BLaER1 (cell line): ENCODE measurements around the gene JARID2.

Experiments used
- H3K27ac ChIP-seq: shearing (Covaris generic); formaldehyde crosslinking; 2 replicates; pipeline ENCODE4 v1.8.1; 2022
- H3K27me3 ChIP-seq: shearing (Covaris generic); formaldehyde crosslinking; 2 replicates; pipeline ENCODE4 v1.8.1; 2022
- H3K36me3 ChIP-seq: shearing (Covaris generic); formaldehyde crosslinking; 2 replicates; pipeline ENCODE4 v1.8.1; 2022
- H3K4me1 ChIP-seq: shearing (Covaris generic); formaldehyde crosslinking; 2 replicates; pipeline ENCODE4 v1.8.1; 2022
- H3K4me2 ChIP-seq: shearing (Covaris generic); formaldehyde crosslinking; 2 replicates; pipeline ENCODE4 v1.8.1; 2022
- H3K4me3 ChIP-seq: shearing (Covaris generic); formaldehyde crosslinking; 2 replicates; pipeline ENCODE4 v1.8.1; 2022
- H3K9ac ChIP-seq: shearing (Covaris generic); formaldehyde crosslinking; 2 replicates; pipeline ENCODE4 v1.8.1; 2022
- H3K9me3 ChIP-seq: shearing (Covaris generic); formaldehyde crosslinking; 2 replicates; pipeline ENCODE4 v1.8.1; 2022
- H4K20me1 ChIP-seq: shearing (Covaris generic); formaldehyde crosslinking; 2 replicates; pipeline ENCODE4 v1.8.1; 2022
- Cebpa-rat ChIP-seq: shearing (Covaris generic); IDR thresholded peaks from 2 replicates; pipeline ENCODE4 v1.8.1; 2022

The JARID2 gene

DNA sequence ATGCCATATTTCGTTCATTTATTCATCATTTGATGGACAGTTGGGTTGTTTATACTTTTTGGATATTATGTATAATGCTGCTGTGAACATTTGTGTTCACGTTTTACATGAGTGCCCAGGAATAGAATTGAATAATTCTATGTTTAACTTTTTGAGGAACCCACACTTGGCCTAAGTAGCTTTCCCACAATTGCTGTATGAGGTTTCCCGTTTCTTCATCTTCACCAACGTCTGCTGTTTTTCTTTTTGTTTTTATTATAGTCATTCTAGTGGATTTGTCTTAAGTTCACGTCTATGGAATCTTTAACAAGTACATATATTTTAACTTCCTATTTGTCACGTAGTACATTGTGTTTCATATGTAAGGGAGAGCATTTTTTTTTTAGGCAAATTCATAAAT is 110.3 kb downstream of the JARID2 start:
- no peak for TF ChIP-seq Cebpa-rat
- Histone ChIP-seq H3K9me3 (no peaks in the 10 kb centered on the region; the same call in 1 of the 2 replicates), H3K9ac (no peak overlapping the region), H3K27ac (no peak overlapping the region), H4K20me1 (peaks cover 100% of the 10 kb centered on the region), H3K4me2 (peak overlapping the region; percentile 80), H3K4me3 (no peak overlapping the region), H3K27me3 (no peaks in the 10 kb centered on the region), H3K36me3 (peaks cover 19% of the 10 kb centered on the region), H3K4me1 (peaks cover 81% of the 10 kb centered on the region)

GRCh38 chr6:15356937-15357336 is 111.1 kb downstream of the JARID2 start:
- Histone ChIP-seq H3K36me3 (peaks cover 22% of the 10 kb centered on the region), H3K27me3 (no peaks in the 10 kb centered on the region), H4K20me1 (peaks cover 100% of the 10 kb centered on the region), H3K9ac (no peak overlapping the region), H3K4me1 (peaks cover 75% of the 10 kb centered on the region), H3K4me3 (no peak overlapping the region), H3K4me2 (peak overlapping the region; percentile 80), H3K27ac (no peak overlapping the region), H3K9me3 (no peaks in the 10 kb centered on the region; the same call in 1 of the 2 replicates)
- TF ChIP-seq Cebpa-rat = no peak

- Histone ChIP-seq H3K27me3 (no peaks in the 10 kb centered on the region), H3K4me2 (peak overlapping the region; percentile 80), H3K4me1 (peaks cover 76% of the 10 kb centered on the region), H3K9ac (no peak overlapping the region), H3K27ac (no peak overlapping the region), H3K4me3 (no peak overlapping the region), H3K36me3 (peaks cover 22% of the 10 kb centered on the region), H3K9me3 (no peaks in the 10 kb centered on the region; the same call in 1 of the 2 replicates), H4K20me1 (peaks cover 100% of the 10 kb centered on the region)
- TF ChIP-seq Cebpa-rat = no peak
These were observed 111.9 kb downstream of the JARID2 start for GRCh38 chr6:15357782-15358181.

DNA sequence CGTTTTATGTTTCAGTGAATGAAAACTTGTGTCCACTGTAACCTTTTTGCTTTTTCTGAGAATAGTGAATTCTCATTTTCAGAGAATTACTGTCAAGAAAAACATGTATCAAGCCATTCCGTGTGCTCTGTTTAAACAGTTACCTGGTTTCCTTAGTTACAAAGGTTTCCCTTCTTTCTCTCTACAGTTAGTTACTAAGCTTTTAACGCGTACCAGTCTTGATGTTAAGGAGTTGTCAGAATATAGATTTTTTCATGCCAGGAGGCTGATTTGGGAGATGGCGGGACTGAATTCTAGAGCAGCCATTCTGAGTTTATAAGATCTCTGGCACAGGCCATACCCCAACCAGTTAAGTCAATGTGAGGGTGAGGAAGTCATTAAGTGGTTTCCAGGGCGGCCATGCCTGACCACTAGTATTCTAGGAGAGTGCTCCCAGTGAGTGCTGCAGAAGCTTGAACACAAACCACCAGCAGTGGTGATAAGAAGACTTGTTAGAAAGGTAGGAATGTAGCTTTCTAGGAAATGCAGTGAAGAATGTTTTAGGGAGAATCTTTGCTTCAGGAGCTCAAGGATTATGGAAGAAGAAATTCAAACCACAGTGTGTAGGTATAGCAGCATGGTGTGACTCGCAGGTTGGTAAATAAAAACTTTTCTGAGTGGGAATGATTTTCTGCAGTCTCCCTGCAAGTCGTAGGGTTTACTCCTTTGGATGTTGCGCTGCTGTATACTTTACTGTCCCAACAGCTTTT is 112.9 kb downstream of the JARID2 start:
- no peak overlapping the region for H3K4me3 ChIP-seq
- H4K20me1 ChIP-seq = peaks cover 100% of the 10 kb centered on the region
- H3K9me3 ChIP-seq = no peaks in the 10 kb centered on the region; the same call in 1 of the 2 replicates
- no peaks in the 10 kb centered on the region for H3K27me3 ChIP-seq
- H3K36me3 ChIP-seq = peaks cover 19% of the 10 kb centered on the region
- H3K9ac ChIP-seq = no peak overlapping the region
- no peak overlapping the region for H3K27ac ChIP-seq
- H3K4me2 ChIP-seq = peak overlapping the region; percentile 80
- TF ChIP-seq Cebpa-rat = no peak
- H3K4me1 ChIP-seq = peaks cover 80% of the 10 kb centered on the region

DNA sequence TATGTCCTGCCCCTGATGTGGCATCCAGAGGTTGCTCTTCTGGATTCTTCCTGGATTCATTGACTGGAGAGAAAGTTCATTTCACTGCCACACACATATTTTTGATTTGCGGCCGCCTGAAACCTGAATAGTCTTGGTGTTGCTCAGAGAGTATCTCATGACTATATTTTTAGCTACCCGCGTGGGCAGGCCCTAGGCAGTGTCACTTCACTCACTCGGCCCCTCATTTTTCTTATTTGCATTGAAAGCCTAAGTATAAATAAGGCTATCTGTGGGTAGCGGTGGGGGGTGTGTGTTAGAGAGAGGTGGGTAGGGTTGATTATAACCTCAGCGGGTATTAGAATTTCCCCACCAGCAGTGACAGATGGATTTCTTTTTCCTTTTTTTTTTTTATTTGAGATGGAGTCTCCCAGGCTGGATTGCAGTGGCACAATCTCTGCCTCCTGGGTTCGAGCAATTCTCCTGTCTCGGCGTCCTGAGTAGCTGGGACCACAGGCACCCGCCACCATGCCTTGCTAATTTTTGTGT is 113.5 kb downstream of the JARID2 start:
- Histone ChIP-seq H3K4me3 (no peak overlapping the region), H4K20me1 (peaks cover 100% of the 10 kb centered on the region), H3K9me3 (no peaks in the 10 kb centered on the region; the same call in 1 of the 2 replicates), H3K36me3 (peaks cover 13% of the 10 kb centered on the region), H3K27ac (no peak overlapping the region), H3K9ac (no peak overlapping the region), H3K4me1 (peaks cover 80% of the 10 kb centered on the region), H3K27me3 (no peaks in the 10 kb centered on the region), H3K4me2 (peak overlapping the region; percentile 80)
- no peak for TF ChIP-seq Cebpa-rat

DNA sequence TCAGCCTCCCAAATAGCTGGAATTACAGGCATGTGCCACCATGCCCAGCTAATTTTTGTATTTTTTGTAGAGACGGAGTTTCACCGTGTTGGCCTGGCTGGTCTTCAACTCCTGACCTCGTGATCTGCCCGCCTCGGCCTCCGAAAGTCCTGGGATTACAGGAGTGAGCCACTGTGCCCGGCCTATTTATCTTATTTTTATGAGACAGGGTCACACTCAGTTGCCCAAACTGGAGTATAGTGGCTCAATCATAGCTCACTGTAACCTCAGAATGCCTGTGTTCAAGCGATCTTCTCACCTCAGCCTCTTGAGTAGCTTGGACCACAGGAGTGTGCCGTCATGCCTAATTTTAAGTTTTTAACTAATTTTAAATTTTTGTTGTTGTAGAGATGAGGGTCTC is 114.4 kb downstream of the JARID2 start:
- H3K27ac ChIP-seq = no peak overlapping the region
- peaks cover 100% of the 10 kb centered on the region for H4K20me1 ChIP-seq
- no peak overlapping the region for H3K9ac ChIP-seq
- no peaks in the 10 kb centered on the region; the same call in 1 of the 2 replicates for H3K9me3 ChIP-seq
- H3K4me2 ChIP-seq = no peak overlapping the region
- peaks cover 13% of the 10 kb centered on the region for H3K36me3 ChIP-seq
- no peak overlapping the region for H3K4me3 ChIP-seq
- H3K27me3 ChIP-seq = no peaks in the 10 kb centered on the region
- peaks cover 80% of the 10 kb centered on the region for H3K4me1 ChIP-seq
- no peak for TF ChIP-seq Cebpa-rat

DNA sequence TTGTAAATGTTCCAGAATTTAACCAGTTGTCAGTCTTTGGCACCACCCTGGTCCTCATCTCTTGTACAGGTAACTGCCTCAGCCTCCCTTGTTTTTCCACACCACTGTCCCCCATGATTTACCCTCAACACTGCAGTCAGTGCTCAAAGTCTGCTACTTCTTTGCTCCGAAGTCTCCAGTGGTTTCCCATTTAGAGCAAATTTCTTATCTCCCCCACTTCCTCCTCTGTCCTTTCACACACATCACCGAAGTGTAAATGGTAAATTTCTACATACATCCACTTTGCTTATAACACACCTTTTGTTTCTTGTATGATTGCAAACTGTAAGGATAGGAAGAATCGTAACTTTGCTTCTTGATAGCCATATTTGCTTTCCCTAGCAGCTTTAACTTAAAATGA is 115.3 kb downstream of the JARID2 start:
- Histone ChIP-seq H3K4me3 (no peak overlapping the region), H4K20me1 (peaks cover 100% of the 10 kb centered on the region), H3K4me2 (no peak overlapping the region), H3K27me3 (no peaks in the 10 kb centered on the region), H3K36me3 (peaks cover 13% of the 10 kb centered on the region), H3K9me3 (no peaks in the 10 kb centered on the region; the same call in 1 of the 2 replicates), H3K4me1 (peaks cover 80% of the 10 kb centered on the region), H3K9ac (no peak overlapping the region), H3K27ac (no peak overlapping the region)
- TF ChIP-seq Cebpa-rat = no peak

DNA sequence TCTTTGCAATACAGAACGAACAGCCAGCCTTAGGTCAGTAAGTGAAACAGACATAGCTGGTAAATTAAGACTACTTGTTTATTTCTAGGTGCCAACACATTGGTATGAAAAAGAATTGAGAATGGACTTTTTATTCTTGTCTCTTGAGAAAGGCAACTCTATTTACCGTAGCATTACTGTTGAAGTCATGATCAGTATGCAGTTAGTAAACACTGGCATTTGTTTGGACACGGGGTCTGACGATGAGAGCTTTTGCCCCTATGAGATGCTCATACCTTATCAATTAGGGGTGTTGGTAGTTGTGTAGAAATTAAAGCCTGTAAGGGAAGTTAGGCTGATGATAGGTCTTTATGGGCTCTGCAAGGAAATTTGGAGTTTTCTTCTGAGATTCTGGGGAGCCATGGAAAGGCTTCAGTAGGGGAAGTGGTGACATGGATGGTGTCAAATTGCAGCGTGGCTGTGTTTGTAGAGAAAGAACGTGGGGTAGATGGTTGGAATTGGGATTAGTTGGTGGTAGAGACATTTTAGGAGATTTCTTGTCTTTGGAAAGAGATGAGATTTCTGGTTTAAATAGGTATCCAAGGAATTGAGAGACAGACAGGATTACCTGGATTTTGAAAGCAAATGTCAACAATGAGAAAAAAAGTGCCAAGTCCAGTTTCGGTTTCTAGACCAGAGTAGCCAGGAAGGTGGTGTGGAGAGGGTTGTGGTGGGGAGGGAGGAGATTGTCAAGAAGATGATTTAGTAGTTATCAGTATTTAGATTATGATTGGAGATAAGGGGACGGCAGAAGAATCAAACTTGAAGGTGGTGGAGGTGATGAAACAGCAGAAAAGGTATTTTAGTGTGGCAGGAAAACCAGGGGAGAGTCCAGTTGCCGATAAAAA is 116.6 kb downstream of the JARID2 start:
- H3K4me2 ChIP-seq = peak overlapping the region; percentile 80
- no peaks in the 10 kb centered on the region for H3K27me3 ChIP-seq
- peaks cover 13% of the 10 kb centered on the region for H3K36me3 ChIP-seq
- TF ChIP-seq Cebpa-rat = no peak
- peaks cover 100% of the 10 kb centered on the region for H4K20me1 ChIP-seq
- H3K9ac ChIP-seq = no peak overlapping the region
- no peaks in the 10 kb centered on the region; the same call in 1 of the 2 replicates for H3K9me3 ChIP-seq
- no peak overlapping the region for H3K4me3 ChIP-seq
- peaks cover 74% of the 10 kb centered on the region for H3K4me1 ChIP-seq
- no peak overlapping the region for H3K27ac ChIP-seq

- H3K27me3 ChIP-seq = no peaks in the 10 kb centered on the region
- H4K20me1 ChIP-seq = peaks cover 100% of the 10 kb centered on the region
- TF ChIP-seq Cebpa-rat = no peak
- H3K4me3 ChIP-seq = no peak overlapping the region
- H3K9me3 ChIP-seq = no peaks in the 10 kb centered on the region; the same call in 1 of the 2 replicates
- H3K9ac ChIP-seq = no peak overlapping the region
- peaks cover 19% of the 10 kb centered on the region for H3K36me3 ChIP-seq
- peak overlapping the region; percentile 80 for H3K4me2 ChIP-seq
- peaks cover 74% of the 10 kb centered on the region for H3K4me1 ChIP-seq
- no peak overlapping the region for H3K27ac ChIP-seq
These were observed 117.3 kb downstream of the JARID2 start for GRCh38 chr6:15363164-15363522.
